GM04504 (cell line): ENCODE data around the gene FSTL4.
"Not testable (repeated sequence)": the region's sequence is repeated elsewhere in the genome, so short reads cannot be mapped to it uniquely, and the experiment has no call there.

Source experiments
- DNase-seq: peaks from one replicate; pipeline ENCODE4 v3.0.0-alpha.2; 2012; ENCODE audit warnings: low read depth

FSTL4 gene

GRCh38 chr5:133456933-133457402 lies 155.4 kb downstream of the FSTL4 start:
- peak; percentile 44 for DNase-seq

- no peak for DNase-seq
These were observed 156.7 kb downstream of the FSTL4 start for GRCh38 chr5:133455676-133456075.

- no peak for DNase-seq
These were observed 157.9 kb downstream of the FSTL4 start for GRCh38 chr5:133454442-133454841.

GRCh38 chr5:133453831-133454230 lies 158.5 kb downstream of the FSTL4 start:
- DNase-seq = no peak

GRCh38 chr5:133453084-133453780 lies 159.1 kb downstream of the FSTL4 start:
- DNase-seq = no peak

- DNase-seq = no peak
These were observed 160.4 kb downstream of the FSTL4 start for GRCh38 chr5:133451926-133452325.

- DNase-seq = no peak
These were observed 162.1 kb downstream of the FSTL4 start for GRCh38 chr5:133450286-133450685.

GRCh38 chr5:133449181-133449580 lies 163.2 kb downstream of the FSTL4 start:
- DNase-seq = no peak

GRCh38 chr5:133446440-133446839 lies 165.9 kb downstream of the FSTL4 start:
- DNase-seq = no peak

- no peak for DNase-seq
These were observed 166.6 kb downstream of the FSTL4 start for GRCh38 chr5:133445744-133446143.

GRCh38 chr5:133445204-133445603 lies 167.1 kb downstream of the FSTL4 start:
- not testable (repeated sequence) for DNase-seq

GRCh38 chr5:133444711-133445110 lies 167.6 kb downstream of the FSTL4 start:
- DNase-seq = no peak

GRCh38 chr5:133441166-133441815 lies 171.1 kb downstream of the FSTL4 start:
- DNase-seq = no peak

- DNase-seq = no peak
These were observed 171.8 kb downstream of the FSTL4 start for GRCh38 chr5:133440467-133441115.

- DNase-seq = no peak
These were observed 172.5 kb downstream of the FSTL4 start for GRCh38 chr5:133439859-133440258.

- no peak for DNase-seq
These were observed 173.9 kb downstream of the FSTL4 start for GRCh38 chr5:133438487-133438886.

GRCh38 chr5:133434336-133434735 lies 178.0 kb downstream of the FSTL4 start:
- no peak for DNase-seq

- no peak for DNase-seq
These were observed 178.7 kb downstream of the FSTL4 start for GRCh38 chr5:133433641-133434040.

GRCh38 chr5:133432956-133433532 lies 179.3 kb downstream of the FSTL4 start:
- DNase-seq = no peak

- DNase-seq = no peak
These were observed 180.9 kb downstream of the FSTL4 start for GRCh38 chr5:133431326-133431865.

- no peak for DNase-seq
These were observed 182.2 kb downstream of the FSTL4 start for GRCh38 chr5:133430095-133430494.

- DNase-seq = no peak
These were observed 183.3 kb downstream of the FSTL4 start for GRCh38 chr5:133429046-133429445.
